ENCODE results near the gene ZDHHC24. TPM values are rescaled to one million over a fixed set of nuclear protein-coding genes. Genes with fewer than 3 reads are reported as not detected.

Gene ZDHHC24
- total RNA-seq, 4 donors from 2014 or later, result 7.2 to 13.0 (median 11.2) TPM

- Histone ChIP-seq H3K4me1 (no peaks in the 10 kb centered on the region), H3K36me3 (peaks cover 0 to 10% of the 10 kb centered on the region in 2 donors), H3K4me3 (no peak overlapping the region), H3K9me3 (no peaks in the 10 kb centered on the region), H3K27me3 (no peaks in the 10 kb centered on the region), H3K27ac (no peak overlapping the region)
- TF ChIP-seq POLR2A (IDR thresholded peaks at IDR 0.05), result no peak
- no peak for TF ChIP-seq CTCF (IDR thresholded peaks at IDR 0.05 in 4 of 5, conservative IDR thresholded peaks at IDR 0.05 in 1 of 5)
- in situ Hi-C loops (cut with MboI; ENCODE audit: low sequenced_read_pairs in 4 of 4), result no loop called here
- no peak for ATAC-seq
- no peak for DNase-seq
- intact Hi-C loops (cut with DNase I; ENCODE audit: low total_unique reads), result no loop called here
Measured at GRCh38 chr11:66530927-66531709, 14.7 kb downstream of the ZDHHC24 start.

GRCh38 chr11:66529655-66530054 lies 16.2 kb downstream of the ZDHHC24 start:
- no peak for TF ChIP-seq POLR2A (IDR thresholded peaks at IDR 0.05)
- H3K36me3 ChIP-seq, result peaks cover 0 to 7% of the 10 kb centered on the region in 2 donors
- ATAC-seq, result no peak

GRCh38 chr11:66529069-66529468 lies 16.8 kb downstream of the ZDHHC24 start:
- peaks cover 0 to 11% of the 10 kb centered on the region in 2 donors for H3K4me1 ChIP-seq
- DNase-seq (no peak), ATAC-seq (no peak)
- no peak overlapping the region for H3K4me3 ChIP-seq
- H3K27ac ChIP-seq, result no peak overlapping the region
- H3K27me3 ChIP-seq, result no peaks in the 10 kb centered on the region
- peaks cover 0 to 7% of the 10 kb centered on the region in 2 donors for H3K36me3 ChIP-seq
- H3K9me3 ChIP-seq, result no peaks in the 10 kb centered on the region
- in situ Hi-C loops (cut with MboI; ENCODE audit: low sequenced_read_pairs in 4 of 4) (no loop called here), intact Hi-C loops (cut with DNase I; ENCODE audit: low total_unique reads) (no loop called here)
- TF ChIP-seq POLR2A (IDR thresholded peaks at IDR 0.05), result no peak
- no peak for TF ChIP-seq CTCF (IDR thresholded peaks at IDR 0.05 in 4 of 5, conservative IDR thresholded peaks at IDR 0.05 in 1 of 5)

More at GRCh38 chr11:66529655-66530054, 16.2 kb downstream of the ZDHHC24 start:
- DNase-seq, result no peak
- Histone ChIP-seq H3K9me3 (no peaks in the 10 kb centered on the region), H3K27ac (no peak overlapping the region), H3K27me3 (no peaks in the 10 kb centered on the region), H3K4me1 (peaks cover 0 to 7% of the 10 kb centered on the region in 2 donors), H3K4me3 (no peak overlapping the region)
- intact Hi-C loops (cut with DNase I; ENCODE audit: low total_unique reads), result no loop called here
- in situ Hi-C loops (cut with MboI; ENCODE audit: low sequenced_read_pairs in 4 of 4), result no loop called here

GRCh38 chr11:66524304-66525040 lies 21.4 kb downstream of the ZDHHC24 start:
- ATAC-seq (peak in 1 of 2 donors; percentile 88), DNase-seq (peak in 1 of 2 donors; percentile 63)
- Histone ChIP-seq H3K27ac (peak overlapping the region in 3 of 4 donors; percentile 69 to 82 (median 75)), H3K9me3 (no peaks in the 10 kb centered on the region), H3K36me3 (peaks cover 0 to 40% of the 10 kb centered on the region in 2 donors), H3K27me3 (no peaks in the 10 kb centered on the region), H3K4me1 (peaks cover 0 to 12% of the 10 kb centered on the region in 2 donors), H3K4me3 (no peak overlapping the region)
- TF ChIP-seq CTCF (IDR thresholded peaks at IDR 0.05 in 4 of 5, conservative IDR thresholded peaks at IDR 0.05 in 1 of 5) (no peak), POLR2A (IDR thresholded peaks at IDR 0.05) (no peak)
- intact Hi-C loops (cut with DNase I; ENCODE audit: low total_unique reads) (loop anchor here (1.0 kb wide), 1 partner anchor 22 kb away; the partner anchor contains the start of genes ACTN3 and ZDHHC24), in situ Hi-C loops (cut with MboI; ENCODE audit: low sequenced_read_pairs in 4 of 4) (no loop called here)

- H3K4me3 ChIP-seq, result no peak overlapping the region
- no peaks in the 10 kb centered on the region for H3K9me3 ChIP-seq
- H3K36me3 ChIP-seq, result peaks cover 0 to 45% of the 10 kb centered on the region in 2 donors
- no peak for TF ChIP-seq CTCF (IDR thresholded peaks at IDR 0.05 in 4 of 5, conservative IDR thresholded peaks at IDR 0.05 in 1 of 5)
- TF ChIP-seq POLR2A (IDR thresholded peaks at IDR 0.05), result no peak
- DNase-seq (no peak), ATAC-seq (no peak)
- no peaks in the 10 kb centered on the region for H3K27me3 ChIP-seq
- intact Hi-C loops (cut with DNase I; ENCODE audit: low total_unique reads) (loop anchor here (1.0 kb wide), 1 partner anchor 23 kb away; the partner anchor contains the start of genes ACTN3 and ZDHHC24), in situ Hi-C loops (cut with MboI; ENCODE audit: low sequenced_read_pairs in 4 of 4) (no loop called here)
- peak overlapping the region in 3 of 4 donors; percentile 69 to 82 (median 75) for H3K27ac ChIP-seq
- peaks cover 0 to 12% of the 10 kb centered on the region in 2 donors for H3K4me1 ChIP-seq
Measured at GRCh38 chr11:66523611-66524010, 22.2 kb downstream of the ZDHHC24 start.
